GM18858 (cell line): ENCODE results near the gene CELA1.
"Not testable (repeated sequence)": the region's sequence is repeated elsewhere in the genome, so short reads cannot be mapped to it uniquely, and the experiment has no call there.

Experiments
- ATAC-seq: cut with Tn5 transposase; IDR thresholded peaks from one replicate; pipeline ENCODE4 v1.9.1; 2021; ENCODE audit not compliant: unreplicated experiment

Gene CELA1

DNA sequence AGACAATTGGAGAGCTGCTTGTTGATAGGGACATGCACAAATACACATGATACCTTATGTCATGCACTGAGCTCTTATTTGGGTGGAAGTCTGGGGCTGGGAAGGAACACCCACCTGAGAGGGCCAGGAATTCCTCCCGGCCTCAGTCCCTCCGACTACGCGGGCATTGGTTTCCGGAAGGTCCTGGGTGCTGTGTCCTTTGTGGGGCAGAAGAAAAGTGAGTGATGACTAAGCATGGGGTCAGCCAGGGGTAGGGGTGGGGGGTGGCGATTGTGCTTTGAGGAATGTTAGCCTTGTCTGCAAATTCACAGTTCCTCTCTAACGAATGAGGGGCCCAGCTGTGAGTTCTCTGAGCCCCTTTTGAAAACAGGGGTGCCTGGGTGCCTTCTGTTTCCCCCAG, 798 bp downstream of the CELA1 start:
- no peak for ATAC-seq

DNA sequence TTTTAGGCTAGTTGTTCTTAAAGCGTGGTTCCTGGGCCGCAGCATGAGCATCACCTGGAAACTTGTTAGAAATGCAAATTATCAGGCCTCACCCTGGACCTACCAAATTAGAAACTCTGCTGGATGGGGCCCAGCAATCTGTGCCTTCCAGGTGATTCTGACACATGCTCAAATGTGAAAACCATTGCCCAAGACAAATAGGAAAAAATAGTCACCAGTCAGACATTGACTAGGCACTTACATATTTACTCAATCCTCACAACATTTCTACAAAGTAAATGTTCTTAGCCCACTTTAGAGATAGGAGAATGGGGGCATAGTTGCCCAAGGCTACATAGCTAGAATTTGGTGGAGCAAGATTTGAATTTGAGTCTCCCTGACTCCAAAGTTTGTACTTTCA, 3.3 kb downstream of the CELA1 start:
- ATAC-seq = no peak

DNA sequence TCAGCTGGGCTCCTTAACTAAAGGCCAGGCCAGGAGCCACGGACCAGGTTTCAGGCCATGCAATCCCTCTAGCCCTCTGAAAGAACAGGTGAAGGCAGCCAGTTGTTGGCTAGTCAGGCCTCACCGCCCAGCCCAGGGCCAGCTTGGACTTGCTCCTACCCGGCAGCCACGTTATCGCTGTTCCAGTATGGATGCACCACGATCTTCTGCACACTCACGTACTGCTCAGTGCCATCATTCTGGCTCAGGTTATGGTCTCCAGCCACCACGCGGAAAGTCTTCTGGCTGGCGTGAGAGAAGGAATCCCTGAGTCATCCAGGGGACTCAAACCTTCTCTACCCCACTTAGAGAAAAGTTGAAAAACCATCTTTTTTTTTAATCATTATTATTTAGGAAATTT, 4.1 kb downstream of the CELA1 start:
- ATAC-seq = no peak

DNA sequence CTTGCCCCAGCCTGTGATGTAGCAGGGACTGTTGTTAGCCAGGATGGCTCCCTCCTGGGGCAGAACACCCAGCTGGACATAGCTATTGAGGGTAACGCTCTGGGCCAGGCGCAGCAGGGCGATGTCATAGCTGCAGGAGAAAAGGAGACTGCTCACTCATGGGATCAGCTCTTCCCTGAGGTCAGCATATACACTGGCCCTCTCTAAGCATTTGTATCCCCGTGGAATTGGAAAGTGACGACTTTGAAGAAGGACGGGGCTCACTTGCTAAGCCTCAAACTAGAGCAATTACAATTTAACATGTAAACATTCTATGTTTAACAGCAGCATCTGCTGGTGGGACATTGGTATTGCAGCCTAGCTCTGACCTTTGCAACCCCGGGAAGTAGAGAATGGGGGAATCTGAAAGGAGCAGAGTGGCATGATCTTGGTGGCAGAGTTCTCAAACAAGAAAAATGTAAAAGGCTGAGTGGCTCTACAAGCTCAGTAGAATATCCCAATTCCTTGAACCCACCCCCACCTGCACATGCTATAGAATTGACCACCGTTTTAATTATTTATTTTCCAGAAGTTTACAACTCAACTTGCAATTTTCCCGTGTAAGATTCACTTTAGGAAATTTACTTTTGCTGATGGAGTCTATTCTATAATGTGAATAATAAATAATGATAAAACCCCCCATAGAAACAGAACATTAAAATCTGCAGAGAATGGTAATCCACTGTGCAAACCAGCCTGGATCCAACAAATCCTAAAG, 5.0 kb downstream of the CELA1 start:
- ATAC-seq = peak; percentile 42

DNA sequence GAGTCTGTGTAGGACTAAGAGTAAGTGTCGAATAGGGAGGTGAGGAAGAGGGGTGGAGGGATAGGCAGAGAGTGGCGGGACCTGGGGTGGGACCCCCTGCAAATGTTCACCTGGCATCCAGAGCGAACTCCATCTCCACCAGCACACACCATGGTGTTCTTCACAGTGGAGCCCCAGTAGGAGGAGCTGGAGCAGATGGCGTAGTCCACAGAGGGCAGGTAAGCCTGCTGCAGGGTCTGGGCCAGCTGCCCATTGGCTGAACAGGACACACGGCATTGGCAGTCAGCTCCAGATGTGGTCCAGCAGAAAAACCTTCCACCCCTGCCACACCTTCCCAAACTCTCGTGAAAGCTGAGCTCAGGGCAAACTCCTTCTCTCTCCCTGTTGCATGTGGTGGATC, 6.7 kb downstream of the CELA1 start:
- ATAC-seq = no peak

DNA sequence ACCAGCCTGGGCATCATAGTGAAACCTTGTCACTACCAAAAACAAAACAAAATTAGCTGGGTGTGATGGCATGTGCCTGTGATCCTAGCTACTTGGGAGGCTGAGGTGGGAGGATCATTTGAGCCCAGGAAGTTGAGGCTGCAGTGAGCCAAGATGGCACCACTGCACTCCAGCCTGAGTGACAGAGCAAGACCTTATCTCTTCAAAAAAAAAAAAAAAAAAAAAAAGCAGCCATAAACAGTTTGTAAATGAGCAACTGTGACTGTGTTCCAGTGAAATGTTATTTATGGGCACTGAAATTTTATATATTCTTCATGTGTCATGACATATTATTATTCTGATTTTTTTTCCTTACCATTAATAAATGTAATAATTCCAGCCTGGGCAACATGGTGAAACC, 9.1 kb downstream of the CELA1 start:
- not testable (repeated sequence) for ATAC-seq

DNA sequence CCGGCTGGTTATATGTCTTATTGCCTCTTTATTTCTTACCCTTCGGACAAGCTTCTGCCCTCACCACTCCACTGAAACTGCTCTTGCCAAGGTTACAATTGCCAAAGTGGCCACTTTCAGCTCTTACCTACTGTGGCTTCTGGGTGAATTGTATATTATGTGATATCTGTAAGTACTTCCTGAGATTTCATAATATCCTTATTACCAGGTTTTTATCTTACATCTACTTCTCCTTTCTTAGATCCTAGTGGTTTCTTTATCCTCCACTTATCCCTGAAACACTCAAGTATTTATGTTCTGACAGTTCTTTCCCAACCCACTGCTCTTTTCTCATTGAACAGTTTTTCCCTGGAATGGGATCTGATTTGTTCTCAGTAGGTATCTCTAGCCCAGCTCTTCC, 10.5 kb downstream of the CELA1 start:
- no peak for ATAC-seq

DNA sequence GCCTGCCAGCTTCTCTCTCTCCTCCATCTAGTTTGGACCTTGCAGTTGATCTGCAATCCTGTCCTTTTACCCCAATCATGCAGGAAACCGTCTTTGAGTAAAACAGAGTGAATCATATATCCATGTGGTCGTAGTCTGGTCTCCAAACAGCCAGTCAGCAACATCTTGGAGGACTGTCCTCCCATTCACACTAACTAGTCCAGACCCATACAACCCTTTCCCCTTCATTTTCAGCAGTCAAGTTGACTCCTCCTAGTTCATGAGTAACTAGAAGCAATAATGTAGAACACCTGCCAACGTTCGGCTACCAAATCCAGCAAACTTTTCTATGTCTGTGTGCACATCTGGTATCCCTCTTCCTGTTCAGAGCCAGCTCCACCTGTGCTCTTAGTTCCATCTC, 11.7 kb downstream of the CELA1 start:
- ATAC-seq = no peak

DNA sequence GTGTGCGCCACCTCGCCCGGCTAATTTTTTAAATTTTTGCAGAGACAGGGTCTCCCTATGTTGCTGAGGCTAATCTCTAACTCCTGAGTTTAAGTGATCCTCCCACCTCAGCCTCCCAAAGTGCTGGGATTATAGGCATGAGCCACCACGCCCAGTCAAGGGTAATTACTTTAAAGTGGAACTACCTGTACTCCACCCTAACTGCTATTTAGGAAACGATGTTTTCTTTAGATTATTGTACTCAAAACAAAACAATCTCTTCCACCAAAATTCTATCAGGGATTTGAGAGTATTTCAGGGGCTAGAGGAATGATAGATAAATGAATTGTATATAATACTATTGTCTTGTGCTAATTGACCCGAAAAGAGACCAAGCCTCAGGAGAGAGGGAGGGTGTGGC, 12.9 kb downstream of the CELA1 start:
- no peak for ATAC-seq

DNA sequence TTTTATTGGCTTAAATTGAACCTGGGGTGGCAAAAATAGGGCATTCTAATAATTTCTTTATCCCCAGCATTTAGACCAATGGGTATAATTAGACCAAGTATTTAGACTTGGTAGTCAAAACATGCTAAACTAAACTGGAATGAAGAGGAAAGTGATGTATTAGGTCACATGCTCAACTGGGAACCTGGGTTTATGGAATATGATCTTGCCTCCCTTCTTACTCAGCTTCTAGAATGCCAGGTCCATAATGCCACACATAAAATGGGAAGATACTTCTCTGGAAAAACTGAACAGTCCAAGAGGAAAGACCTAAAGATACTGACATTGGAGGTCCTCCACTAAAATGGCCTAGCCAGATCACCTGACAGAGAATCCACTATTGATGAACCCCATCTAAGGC, 16.3 kb downstream of the CELA1 start:
- ATAC-seq = no peak

DNA sequence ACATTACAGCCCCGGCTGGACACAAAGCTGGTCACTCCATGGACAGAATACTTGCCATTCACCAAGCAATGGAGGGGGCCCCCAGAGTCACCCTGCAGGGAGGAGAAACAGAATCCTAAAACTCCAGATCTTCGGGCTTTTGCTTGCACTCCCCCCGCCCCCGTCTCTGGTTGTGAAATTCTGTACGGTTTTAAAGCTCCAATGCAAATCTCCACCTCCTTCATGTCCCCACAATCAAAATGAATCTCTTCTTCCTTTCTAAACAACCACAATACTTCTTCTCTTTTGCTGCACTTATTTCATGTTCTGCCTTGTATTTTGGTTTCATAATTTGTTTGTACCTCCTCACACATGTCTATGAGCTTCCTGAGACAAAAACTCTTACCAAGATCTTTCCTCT, 16.7 kb downstream of the CELA1 start:
- ATAC-seq = no peak

DNA sequence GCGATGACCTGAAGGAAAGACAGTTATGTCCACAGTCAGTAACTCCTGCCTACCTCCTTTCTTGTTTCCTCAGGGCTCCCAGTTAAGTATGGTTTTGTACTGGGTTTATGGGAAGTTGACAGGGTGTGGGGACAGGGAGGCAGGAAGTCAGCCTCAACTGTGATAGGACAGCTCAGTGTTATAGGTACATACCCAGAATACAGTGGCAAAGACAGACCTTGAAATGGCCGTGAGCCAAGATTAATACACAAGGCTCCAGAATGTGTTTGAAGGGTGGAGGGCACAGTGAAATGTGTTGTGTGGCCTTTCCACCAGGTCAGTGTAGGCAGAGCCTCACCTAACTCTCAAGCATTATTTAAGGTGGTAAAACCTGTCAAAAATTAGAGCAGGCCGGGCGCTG, 17.9 kb downstream of the CELA1 start:
- ATAC-seq = no peak

DNA sequence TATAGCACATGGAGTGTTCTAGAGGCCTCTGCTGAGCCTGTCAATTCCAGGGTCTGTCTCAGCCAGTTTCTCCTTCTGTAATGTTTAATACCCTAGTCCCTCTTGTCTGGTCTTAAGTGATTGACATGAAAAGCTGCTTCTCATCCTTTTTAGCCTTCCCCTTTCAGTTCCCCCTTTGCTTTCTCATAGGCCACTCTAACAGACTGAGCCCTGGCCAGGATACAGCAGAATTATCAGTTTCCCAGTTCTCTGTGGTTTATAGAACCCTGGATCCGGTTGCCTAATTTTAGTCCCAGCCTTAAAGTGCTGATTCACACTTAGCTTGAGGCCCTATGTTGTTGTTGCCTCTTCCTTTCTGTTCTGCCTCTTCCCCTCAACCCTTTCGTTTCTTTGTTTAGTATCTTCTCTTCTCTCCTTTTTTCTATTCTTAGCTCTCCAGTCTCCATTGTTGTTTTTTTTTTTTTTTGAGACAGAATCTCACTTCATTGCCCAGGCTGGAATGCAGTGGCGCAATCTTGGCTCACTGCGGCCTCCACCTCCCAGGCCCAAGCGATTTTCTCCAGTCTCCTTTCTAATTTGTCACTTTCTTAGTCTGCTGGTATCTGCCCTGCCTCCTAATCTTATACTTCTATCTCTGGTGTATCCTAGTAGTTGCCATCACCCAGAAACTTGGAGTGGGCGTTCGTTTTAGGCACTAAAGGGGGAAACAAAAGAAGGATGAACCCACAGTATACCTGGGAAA, 19.6 kb downstream of the CELA1 start:
- ATAC-seq = no peak

DNA sequence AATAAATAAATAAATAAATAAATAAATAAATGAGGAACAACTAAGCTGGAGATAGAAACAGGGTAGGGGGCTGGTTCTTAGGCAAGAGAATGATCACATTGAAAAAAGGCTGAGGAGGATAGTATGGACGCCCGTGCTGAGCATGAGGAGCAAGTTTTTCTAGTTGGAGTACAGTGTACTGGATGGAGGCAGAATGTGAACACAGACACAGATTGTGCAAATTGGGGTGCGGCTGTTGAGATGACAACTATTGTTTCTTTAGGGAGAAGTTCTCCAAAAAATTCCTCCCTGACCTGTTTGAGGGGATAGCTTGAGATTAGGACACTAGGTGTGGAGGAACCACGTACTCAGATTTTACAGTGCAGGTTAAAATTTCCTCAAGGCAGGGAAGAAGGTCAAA, 21.5 kb downstream of the CELA1 start:
- ATAC-seq = no peak

DNA sequence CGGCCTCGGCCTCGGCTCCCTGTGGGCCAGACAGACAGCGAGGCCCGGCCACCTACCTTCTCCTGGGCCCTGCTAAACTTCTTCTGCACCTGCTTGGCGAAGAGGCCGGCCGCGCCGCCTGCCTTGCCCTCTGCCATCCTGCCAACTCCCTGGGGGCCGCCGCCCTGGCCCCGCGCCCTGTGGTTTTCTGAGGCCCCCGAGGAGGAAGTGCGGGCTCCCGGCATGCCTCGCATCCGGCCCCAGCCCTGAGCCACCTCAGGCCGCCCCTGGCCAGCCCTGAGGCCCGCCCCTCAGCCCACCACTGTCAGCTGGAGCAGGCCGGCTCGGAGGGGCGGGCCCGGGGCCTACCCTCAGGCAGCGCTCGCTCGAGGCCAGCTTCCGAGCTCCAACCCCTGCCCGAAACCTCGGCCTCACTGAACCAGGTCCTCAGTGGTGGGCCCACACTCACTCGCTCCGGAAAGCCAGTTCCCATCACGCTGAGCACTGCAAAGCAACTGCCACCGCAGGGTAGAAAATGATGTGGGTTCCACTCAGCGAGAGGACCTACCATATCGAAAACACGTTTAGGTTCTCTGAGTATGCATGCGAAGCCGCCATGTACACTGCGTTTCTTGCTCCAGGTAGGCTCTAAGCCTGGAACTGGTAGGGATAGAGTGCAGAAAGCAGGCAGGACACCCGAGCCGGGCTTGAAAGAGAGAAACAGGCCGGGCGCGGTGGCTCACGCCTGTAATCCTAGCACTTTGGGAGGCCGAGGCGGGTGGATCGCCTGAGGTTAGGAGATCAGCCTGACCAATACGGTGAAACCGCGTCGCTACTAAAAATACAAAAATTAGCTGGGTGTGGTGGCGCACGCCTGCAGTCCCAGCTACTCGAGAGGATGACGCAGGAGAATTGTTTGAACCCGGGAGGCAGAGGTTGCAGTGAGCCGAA, 22.2 kb downstream of the CELA1 start, which contains the start of gene BIN2:
BIN2 (minus strand) TSS at position 209 of the 930 bp plus-strand sequence; CDS start at position 137, 72 bp downstream.
- ATAC-seq = no peak

DNA sequence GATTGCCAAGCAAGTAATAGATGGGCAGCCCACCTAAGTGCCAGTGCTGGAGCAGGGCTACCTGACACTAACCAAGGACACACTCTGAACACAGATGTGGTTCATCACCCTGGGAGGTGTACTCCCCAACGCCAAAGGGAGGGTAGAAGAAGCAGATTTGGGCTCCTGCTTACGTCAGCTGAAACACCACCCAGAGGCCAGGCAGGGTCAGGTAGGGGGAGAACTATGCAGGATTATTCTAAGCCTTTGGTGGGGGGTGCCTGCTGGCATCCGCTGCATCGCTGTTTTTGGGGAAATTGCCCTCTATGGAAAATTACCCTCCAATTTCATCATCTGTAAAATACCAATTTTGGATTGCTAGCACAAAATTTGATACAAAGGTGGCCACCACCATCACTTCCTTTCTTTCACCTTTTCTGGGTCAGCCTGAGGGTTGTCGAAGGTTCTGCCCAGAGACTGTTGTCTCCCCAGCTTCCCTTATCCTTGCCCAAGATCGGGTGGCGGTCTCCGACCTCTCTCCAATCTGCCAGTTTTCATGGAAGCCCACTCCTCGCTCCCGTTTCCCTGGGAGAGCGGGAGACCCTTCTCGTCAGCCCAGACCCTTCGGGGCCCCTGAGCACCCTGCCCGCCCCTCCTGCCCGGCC, 23.0 kb downstream of the CELA1 start:
- ATAC-seq = no peak

DNA sequence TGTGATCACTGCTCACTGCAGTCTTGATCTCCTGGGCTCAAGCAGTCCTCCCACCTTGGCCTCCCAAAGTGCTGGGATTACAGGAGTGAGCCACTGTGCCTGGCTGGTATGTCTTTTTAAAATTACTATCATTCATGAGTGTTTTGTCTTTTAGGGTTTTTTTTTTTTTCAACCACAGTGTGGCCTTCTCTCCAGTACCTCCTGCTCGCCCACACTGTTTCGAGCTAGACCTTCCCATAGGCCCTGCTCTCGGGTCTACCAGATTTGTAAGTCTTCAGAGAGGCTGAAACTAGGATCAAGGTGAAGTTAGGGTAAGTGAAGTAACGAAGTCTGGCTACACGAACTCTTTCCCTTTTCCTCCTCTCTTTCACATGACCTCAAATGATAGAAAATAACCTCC, 24.0 kb downstream of the CELA1 start:
- no peak for ATAC-seq

DNA sequence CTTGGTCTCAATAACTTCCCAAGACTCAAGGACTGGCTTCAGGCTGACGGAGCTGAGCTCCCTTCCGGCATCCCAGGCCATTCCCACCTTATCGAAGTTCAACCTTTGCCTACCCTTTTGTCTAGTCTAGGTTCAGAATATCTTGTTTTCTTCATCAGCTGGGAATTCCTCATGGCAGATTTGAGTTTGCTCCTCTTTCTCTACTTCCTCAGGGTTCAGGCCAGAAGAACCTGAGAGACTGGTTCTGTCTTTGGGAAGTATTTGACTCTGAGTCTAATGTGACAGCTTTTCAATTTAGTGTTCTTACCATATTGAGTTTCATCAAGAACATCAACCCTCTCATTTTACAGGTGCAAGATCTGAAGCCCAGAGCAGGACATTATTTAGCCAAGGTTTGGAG, 24.6 kb downstream of the CELA1 start:
- ATAC-seq = no peak

DNA sequence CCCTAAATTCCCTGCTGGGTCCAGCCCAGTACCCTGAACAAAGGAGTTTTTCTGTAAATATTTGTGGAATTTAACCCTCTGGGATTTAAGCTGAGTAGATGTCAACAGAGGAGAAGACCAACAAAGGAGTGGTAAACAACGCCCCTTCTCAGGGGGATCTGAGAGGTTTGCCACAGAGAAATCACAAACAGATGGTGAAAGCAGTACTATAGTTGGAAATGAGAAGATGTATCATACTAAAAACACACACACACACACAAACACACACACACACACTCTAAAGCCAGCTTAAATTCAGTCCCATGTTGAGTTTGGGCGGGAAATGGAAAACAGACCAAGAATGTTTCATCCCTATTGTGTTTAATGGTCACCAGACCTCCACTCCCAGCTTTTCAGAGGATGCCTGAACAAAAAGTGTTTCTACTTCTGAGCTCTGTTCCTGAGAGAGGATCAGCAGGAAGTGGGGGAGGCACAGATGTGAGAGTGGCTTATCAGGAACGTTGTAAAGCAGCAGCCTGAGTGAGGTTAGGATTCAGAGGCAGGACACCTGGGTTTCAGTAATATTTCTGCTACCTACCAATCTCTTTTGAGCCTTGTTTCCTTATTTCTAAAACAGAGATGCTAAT, 25.7 kb downstream of the CELA1 start:
- ATAC-seq = no peak

DNA sequence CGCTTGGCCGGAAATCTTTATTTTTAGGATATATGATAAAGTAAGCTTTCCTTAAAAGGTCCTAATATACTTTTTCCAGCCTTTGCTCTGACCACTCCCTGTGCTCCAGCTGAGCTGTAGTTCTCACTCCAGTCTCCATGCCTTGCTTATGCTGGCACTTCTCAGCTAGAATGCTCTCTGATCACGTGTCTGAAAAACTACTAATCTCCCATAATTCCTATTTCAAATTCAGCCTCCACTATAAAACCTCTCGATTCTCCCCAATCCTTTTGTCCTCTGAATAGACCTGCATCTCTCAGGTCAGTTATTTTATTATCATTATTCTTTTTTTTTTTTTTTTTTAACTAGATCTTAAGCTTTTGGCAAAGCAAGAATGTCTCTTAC, 26.2 kb downstream of the CELA1 start:
- no peak for ATAC-seq
